Osteoblast (primary cell): ENCODE measurements around the gene SH2D3C. TPM values are rescaled to one million over a fixed set of nuclear protein-coding genes. Genes with fewer than 3 reads are reported as not detected.
A peak's percentile ranks its signal among the peaks of the same experiment; 100 is the strongest.

Experiments
- DNase-seq: peaks from one replicate; pipeline ENCODE4 v3.0.0; 2011; ENCODE audit warnings: low spot score, mixed read lengths; ENCODE audit not compliant: insufficient read length; ENCODE audit errors: missing footprints
- H2AFZ ChIP-seq: 2 replicates; pipeline ENCODE4 v1.6.0; 2011; ENCODE audit warnings: mild to moderate bottlenecking, low read length
- H3K27ac ChIP-seq: 2 replicates; pipeline ENCODE4 v1.5.1; 2011; ENCODE audit warnings: mild to moderate bottlenecking, low read depth, low read length, moderate library complexity
- H3K27me3 ChIP-seq: 2 replicates; pipeline ENCODE4 v1.6.0; 2012; ENCODE audit warnings: mild to moderate bottlenecking, control low read depth, inconsistent platforms, low read length, moderate library complexity; ENCODE audit not compliant: insufficient read depth
- H3K36me3 ChIP-seq: 2 replicates; pipeline ENCODE4 v1.5.1; 2011; ENCODE audit warnings: mild to moderate bottlenecking, low read length, control low read depth, moderate library complexity; ENCODE audit not compliant: insufficient read depth
- H3K4me1 ChIP-seq: 2 replicates; pipeline ENCODE4 v1.5.1; 2011; ENCODE audit warnings: mild to moderate bottlenecking, low read length, control low read depth, moderate library complexity; ENCODE audit not compliant: insufficient read depth
- H3K4me2 ChIP-seq: 2 replicates; pipeline ENCODE4 v1.6.0; 2011; ENCODE audit warnings: mild to moderate bottlenecking, low read length; ENCODE audit not compliant: insufficient read depth
- H3K4me3 ChIP-seq: fragments of 200-600 bp; sonication (generic); 3 replicates; pipeline ENCODE4 v1.5.1; 2012; ENCODE audit warnings: mild to moderate bottlenecking, low read length, inconsistent platforms; ENCODE audit not compliant: insufficient read depth
- H3K79me2 ChIP-seq: 2 replicates; pipeline ENCODE4 v1.6.0; 2012; ENCODE audit warnings: mild to moderate bottlenecking, low read length, control low read depth, inconsistent platforms; ENCODE audit not compliant: insufficient read depth
- H3K9me3 ChIP-seq: 2 replicates; pipeline ENCODE4 v1.5.1; 2011; ENCODE audit warnings: low read depth, low read length, control low read depth
- H4K20me1 ChIP-seq: 2 replicates; pipeline ENCODE4 v1.6.0; 2012; ENCODE audit warnings: mild to moderate bottlenecking, low read length, control low read depth; ENCODE audit not compliant: insufficient read depth
- total RNA-seq: library from RNA; depleted of rRNA; stranded (reverse); fragments of >200 nt; gene quantifications from 2 replicates; pipeline ENCODE4 v1.2.3, GENCODE V29; 2012
- TF ChIP-seq, protein P1 (sequence below): IDR thresholded peaks from 2 replicates; pipeline ENCODE4 v1.5.1; 2011; ENCODE audit warnings: mild to moderate bottlenecking, low read depth, low read length, moderate library complexity; ENCODE audit errors: extremely low read depth

The SH2D3C gene
- total RNA-seq, 1 donor, result 0.36 TPM

GRCh38 chr9:127700594-127701255 lies 77.7 kb downstream of the SH2D3C start:
- Histone ChIP-seq H3K4me2 (no peak overlapping the region), H3K36me3 (no peaks in the 10 kb centered on the region), H3K79me2 (no peaks in the 10 kb centered on the region), H3K9me3 (no peaks in the 10 kb centered on the region), H3K27ac (no peak overlapping the region), H3K27me3 (no peaks in the 10 kb centered on the region), H3K4me3 (no peak overlapping the region), H3K4me1 (peaks cover 3% of the 10 kb centered on the region), H2AFZ (no peak overlapping the region), H4K20me1 (no peaks in the 10 kb centered on the region)
- peak; percentile 41 for DNase-seq
- TF ChIP-seq, protein P1, sequence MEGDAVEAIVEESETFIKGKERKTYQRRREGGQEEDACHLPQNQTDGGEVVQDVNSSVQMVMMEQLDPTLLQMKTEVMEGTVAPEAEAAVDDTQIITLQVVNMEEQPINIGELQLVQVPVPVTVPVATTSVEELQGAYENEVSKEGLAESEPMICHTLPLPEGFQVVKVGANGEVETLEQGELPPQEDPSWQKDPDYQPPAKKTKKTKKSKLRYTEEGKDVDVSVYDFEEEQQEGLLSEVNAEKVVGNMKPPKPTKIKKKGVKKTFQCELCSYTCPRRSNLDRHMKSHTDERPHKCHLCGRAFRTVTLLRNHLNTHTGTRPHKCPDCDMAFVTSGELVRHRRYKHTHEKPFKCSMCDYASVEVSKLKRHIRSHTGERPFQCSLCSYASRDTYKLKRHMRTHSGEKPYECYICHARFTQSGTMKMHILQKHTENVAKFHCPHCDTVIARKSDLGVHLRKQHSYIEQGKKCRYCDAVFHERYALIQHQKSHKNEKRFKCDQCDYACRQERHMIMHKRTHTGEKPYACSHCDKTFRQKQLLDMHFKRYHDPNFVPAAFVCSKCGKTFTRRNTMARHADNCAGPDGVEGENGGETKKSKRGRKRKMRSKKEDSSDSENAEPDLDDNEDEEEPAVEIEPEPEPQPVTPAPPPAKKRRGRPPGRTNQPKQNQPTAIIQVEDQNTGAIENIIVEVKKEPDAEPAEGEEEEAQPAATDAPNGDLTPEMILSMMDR, result no peak

- Histone ChIP-seq H3K79me2 (no peaks in the 10 kb centered on the region), H3K9me3 (no peaks in the 10 kb centered on the region), H2AFZ (no peak overlapping the region), H3K4me1 (peaks cover 3% of the 10 kb centered on the region), H4K20me1 (no peaks in the 10 kb centered on the region), H3K4me3 (no peak overlapping the region), H3K27ac (no peak overlapping the region), H3K4me2 (no peak overlapping the region), H3K27me3 (no peaks in the 10 kb centered on the region), H3K36me3 (no peaks in the 10 kb centered on the region)
- TF ChIP-seq, protein P1, result no peak
- DNase-seq, result peak; percentile 15
Measured at GRCh38 chr9:127700140-127700539, 78.3 kb downstream of the SH2D3C start.

- Histone ChIP-seq H3K4me1 (peaks cover 3% of the 10 kb centered on the region), H4K20me1 (no peaks in the 10 kb centered on the region), H3K27me3 (no peaks in the 10 kb centered on the region), H3K27ac (peak overlapping the region; percentile 61), H3K4me2 (peak overlapping the region; percentile 79), H3K9me3 (no peaks in the 10 kb centered on the region), H3K36me3 (no peaks in the 10 kb centered on the region), H2AFZ (peak overlapping the region; percentile 80), H3K4me3 (peak overlapping the region; percentile 56), H3K79me2 (no peaks in the 10 kb centered on the region)
- DNase-seq, result peak; percentile 99
- TF ChIP-seq, protein P1, result no peak
Measured at GRCh38 chr9:127698985-127699670, 79.3 kb downstream of the SH2D3C start.

DNA sequence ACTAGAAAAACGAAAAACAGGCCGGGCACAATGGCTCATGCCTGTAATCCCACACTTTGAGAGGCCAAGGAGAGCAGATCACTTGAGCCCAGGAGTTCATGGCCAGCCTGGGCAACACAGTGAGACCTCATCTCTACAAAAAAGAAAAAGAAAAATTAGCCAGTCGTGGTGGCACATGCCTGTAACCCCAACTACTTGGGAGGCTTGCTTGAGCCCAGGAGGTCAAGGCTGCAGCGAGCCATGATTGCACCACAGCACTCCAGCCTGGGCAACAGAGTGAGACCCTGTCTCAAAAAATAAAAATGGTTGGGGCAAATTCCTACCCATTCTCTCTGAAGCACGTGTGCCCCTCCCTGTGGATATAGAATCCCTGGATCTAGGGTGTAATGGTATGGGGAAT lies 80.1 kb downstream of the SH2D3C start:
- TF ChIP-seq, protein P1, result no peak
- Histone ChIP-seq H3K9me3 (no peaks in the 10 kb centered on the region), H3K4me3 (no peak overlapping the region), H2AFZ (no peak overlapping the region), H3K36me3 (peaks cover 4% of the 10 kb centered on the region), H3K27me3 (no peaks in the 10 kb centered on the region), H3K4me1 (peaks cover 3% of the 10 kb centered on the region), H3K27ac (no peak overlapping the region), H4K20me1 (no peaks in the 10 kb centered on the region), H3K4me2 (no peak overlapping the region), H3K79me2 (no peaks in the 10 kb centered on the region)
- no peak for DNase-seq
